ENCODE results near the gene SRRM3.
"Not testable (repeated sequence)": the region's sequence is repeated elsewhere in the genome, so short reads cannot be mapped to it uniquely, and the experiment has no call there.

DNA sequence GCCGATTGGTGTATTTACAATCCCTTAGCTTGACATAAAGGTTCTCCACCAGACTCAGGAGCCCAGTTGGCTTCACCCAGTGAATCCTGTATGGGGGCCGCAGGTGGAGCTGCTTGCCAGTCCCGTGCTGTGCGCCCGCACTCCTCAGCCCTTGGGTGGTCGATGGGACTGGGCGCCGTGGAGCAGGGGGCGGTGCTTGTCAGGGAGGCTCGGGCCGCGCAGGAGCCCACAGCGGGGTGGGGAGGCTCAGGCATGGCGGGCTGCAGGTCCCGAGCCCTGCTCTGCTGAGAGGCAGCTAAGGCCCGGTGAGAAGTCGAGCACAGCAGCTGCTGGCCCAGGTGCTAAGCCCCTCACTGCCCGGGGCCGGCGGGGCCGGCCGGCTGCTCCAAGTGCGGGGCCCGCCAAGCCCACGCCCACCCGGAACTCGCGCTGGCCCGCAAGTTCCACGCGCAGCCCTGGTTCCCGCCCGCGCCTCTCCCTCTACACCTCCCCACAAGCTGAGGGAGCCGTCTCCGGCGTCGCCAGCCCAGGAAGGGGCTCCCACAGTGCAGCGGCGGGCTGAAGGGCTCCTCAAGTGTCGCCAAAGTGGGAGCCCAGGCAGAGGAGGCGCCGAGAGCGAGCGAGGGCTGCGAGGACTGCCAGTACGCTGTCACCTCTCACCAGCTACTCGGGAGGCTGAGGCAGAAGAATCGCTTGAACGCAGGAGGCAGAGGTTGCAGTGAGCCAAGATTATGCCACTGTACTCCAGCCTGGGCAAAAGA is 107.8 kb downstream of the SRRM3 start:
- TF ChIP-seq CTCF (conservative IDR thresholded peaks at IDR 0.05; ENCODE audit: low read length); EZH2phosphoT487 (IDR thresholded peaks at IDR 0.05; ENCODE audit: borderline replicate concordance, low read depth, low read length): not testable (repeated sequence)
